ENCODE data around the gene TWNK. TPM values are rescaled to one million over a fixed set of nuclear protein-coding genes. Genes with fewer than 3 reads are reported as not detected.

Gene TWNK
- total RNA-seq, 4 donors from 2014 or later: 5.5 to 7.7 (median 6.8) TPM

GRCh38 chr10:100983868-100984671, 3.3 kb upstream of the TWNK start:
- TF ChIP-seq POLR2A (IDR thresholded peaks at IDR 0.05) (no peak), CTCF (IDR thresholded peaks at IDR 0.05) (no peak)
- intact Hi-C loops (cut with DNase I): no loop called here
- Histone ChIP-seq H3K27ac (no peak overlapping the region), H3K36me3 (peaks cover 13 to 16% of the 10 kb centered on the region in 2 donors), H3K4me3 (replicated peaks in 1 of 3) (no peak overlapping the region), H3K4me1 (peaks cover 18 to 26% of the 10 kb centered on the region in 2 donors), H3K27me3 (no peaks in the 10 kb centered on the region), H3K9me3 (no peaks in the 10 kb centered on the region)
- no peak for DNase-seq
- 85 to 88% methylated on average over 11 to 13 of the region's 13 CpGs for WGBS, 2 donors

GRCh38 chr10:100984672-100985177, 2.6 kb upstream of the TWNK start:
- WGBS, 2 donors: 87 to 97% methylated on average over 2 of the region's 2 CpGs
- Histone ChIP-seq H3K27ac (no peak overlapping the region), H3K4me3 (replicated peaks in 1 of 3) (no peak overlapping the region), H3K36me3 (peaks cover 13 to 16% of the 10 kb centered on the region in 2 donors), H3K27me3 (no peaks in the 10 kb centered on the region), H3K4me1 (peaks cover 18 to 26% of the 10 kb centered on the region in 2 donors), H3K9me3 (no peaks in the 10 kb centered on the region)
- intact Hi-C loops (cut with DNase I): no loop called here
- peak in 1 of 2 donors; percentile 2 for DNase-seq
- TF ChIP-seq POLR2A (IDR thresholded peaks at IDR 0.05) (no peak), CTCF (IDR thresholded peaks at IDR 0.05) (no peak)

- 72 to 73% methylated on average over 5 of the region's 5 CpGs for WGBS, 2 donors
- TF ChIP-seq POLR2A (IDR thresholded peaks at IDR 0.05): no peak
- TF ChIP-seq CTCF (IDR thresholded peaks at IDR 0.05): no peak
- Histone ChIP-seq H3K4me1 (peaks cover 18 to 26% of the 10 kb centered on the region in 2 donors), H3K27me3 (no peaks in the 10 kb centered on the region), H3K27ac (no peak overlapping the region), H3K36me3 (peaks cover 13 to 14% of the 10 kb centered on the region in 2 donors), H3K9me3 (no peaks in the 10 kb centered on the region), H3K4me3 (replicated peaks in 1 of 3) (no peak overlapping the region)
- DNase-seq: no peak
- intact Hi-C loops (cut with DNase I): no loop called here
Measured at GRCh38 chr10:100985336-100985735, 2.0 kb upstream of the TWNK start.

- peak overlapping the region in 1 of 3 donors; percentile 55 for H3K27ac ChIP-seq
- WGBS, 2 donors: 24% methylated on average over 17 of the region's 17 CpGs; no CpG with 5 or more reads in 1 of the 2 donors
- H3K4me1 ChIP-seq: peaks cover 18 to 26% of the 10 kb centered on the region in 2 donors
- peaks cover 4 to 18% of the 10 kb centered on the region in 2 donors for H3K36me3 ChIP-seq
- DNase-seq: no peak
- TF ChIP-seq CTCF (IDR thresholded peaks at IDR 0.05) (no peak), POLR2A (IDR thresholded peaks at IDR 0.05) (no peak)
- peak overlapping the region; percentile 79 to 98 (median 89) for H3K4me3 ChIP-seq (replicated peaks in 1 of 3)
- intact Hi-C loops (cut with DNase I): no loop called here
- H3K9me3 ChIP-seq: no peaks in the 10 kb centered on the region
- no peaks in the 10 kb centered on the region for H3K27me3 ChIP-seq
Measured at GRCh38 chr10:100986623-100986951, 756 bp upstream of the TWNK start.

- H3K27me3 ChIP-seq: no peaks in the 10 kb centered on the region
- whole genome bisulfite sequencing, 2 donors: 1 to 3% methylated on average over 15 of the region's 15 CpGs
- H3K36me3 ChIP-seq: peaks cover 4 to 18% of the 10 kb centered on the region in 2 donors
- TF ChIP-seq CTCF (IDR thresholded peaks at IDR 0.05) (no peak), POLR2A (IDR thresholded peaks at IDR 0.05) (no peak)
- no peaks in the 10 kb centered on the region for H3K9me3 ChIP-seq
- DNase-seq: no peak
- peak overlapping the region in 1 of 3 donors; percentile 69 for H3K27ac ChIP-seq
- intact Hi-C loops (cut with DNase I): no loop called here
- H3K4me1 ChIP-seq: peaks cover 18 to 26% of the 10 kb centered on the region in 2 donors
- H3K4me3 ChIP-seq (replicated peaks in 1 of 3): peak overlapping the region; percentile 79 to 98 (median 89)
Measured at GRCh38 chr10:100987685-100988049, 324 bp downstream of the TWNK start.
